Tibial artery (tissue), 4 donors: ENCODE measurements around the gene DECR2.
"Not testable (repeated sequence)": the region's sequence is repeated elsewhere in the genome, so short reads cannot be mapped to it uniquely, and the experiment has no call there.

ENCODE experiments used
- DNase-seq, 2 donors: peaks; one replicate each; pipeline ENCODE4 v3.0.0-alpha.2; 2019
- H3K27ac ChIP-seq, 2 donors: fragments of 200-600 bp; sonication (generic) in 1 of 2; 1 replicate in 1 of 2; 2 replicates in 1 of 2; pipeline ENCODE4 v1.5.1; 2018 to 2019; ENCODE audit warnings: mild to moderate bottlenecking in 1 of 2
- H3K27me3 ChIP-seq, 2 donors: fragments of 200-600 bp; sonication (generic) in 1 of 2; one replicate each; pipeline versions ENCODE4 v1.5.1 to v1.6.0; 2016 to 2019
- H3K36me3 ChIP-seq, 3 donors: fragments of 200-600 bp; sonication (generic) in 2 of 3; one replicate each; pipeline ENCODE4 v1.5.1; 2016 to 2019; ENCODE audit warnings: mild to moderate bottlenecking in 2 of 3
- H3K4me1 ChIP-seq, 4 donors: fragments of 200-600 bp; sonication (generic) in 2 of 4; 1 replicate in 3 of 4; 2 replicates in 1 of 4; pipeline ENCODE4 v1.5.1; 2016 to 2019
- H3K4me3 ChIP-seq, 2 donors: fragments of 200-600 bp; sonication (generic) in 1 of 2; 1 replicate in 1 of 2; 2 replicates in 1 of 2; pipeline ENCODE4 v1.5.1; 2018 to 2019; ENCODE audit warnings: mild to moderate bottlenecking in 2 of 2
- H3K9me3 ChIP-seq, 3 donors: fragments of 200-600 bp; sonication (generic) in 1 of 3; one replicate each; pipeline ENCODE4 v1.5.1; 2016 to 2019
- intact Hi-C: fragments of 100-400 bp; cut with DNase I; formaldehyde crosslinking; loops from one replicate; pipeline ENCODE4 v1.15.0; 2023; ENCODE audit warnings: low total_unique reads
- TF ChIP-seq, protein P1 (sequence below), 2 experiments: fragments of 200-600 bp in 1 of 2; fragments of 450-650 bp in 1 of 2; IDR thresholded peaks; one replicate each; pipeline ENCODE4 v1.5.1; 2017 to 2019; ENCODE audit warnings: antibody characterized with exemption in 2 of 2, mild to moderate bottlenecking in 1 of 2, moderate library complexity in 1 of 2

DECR2 gene

DNA sequence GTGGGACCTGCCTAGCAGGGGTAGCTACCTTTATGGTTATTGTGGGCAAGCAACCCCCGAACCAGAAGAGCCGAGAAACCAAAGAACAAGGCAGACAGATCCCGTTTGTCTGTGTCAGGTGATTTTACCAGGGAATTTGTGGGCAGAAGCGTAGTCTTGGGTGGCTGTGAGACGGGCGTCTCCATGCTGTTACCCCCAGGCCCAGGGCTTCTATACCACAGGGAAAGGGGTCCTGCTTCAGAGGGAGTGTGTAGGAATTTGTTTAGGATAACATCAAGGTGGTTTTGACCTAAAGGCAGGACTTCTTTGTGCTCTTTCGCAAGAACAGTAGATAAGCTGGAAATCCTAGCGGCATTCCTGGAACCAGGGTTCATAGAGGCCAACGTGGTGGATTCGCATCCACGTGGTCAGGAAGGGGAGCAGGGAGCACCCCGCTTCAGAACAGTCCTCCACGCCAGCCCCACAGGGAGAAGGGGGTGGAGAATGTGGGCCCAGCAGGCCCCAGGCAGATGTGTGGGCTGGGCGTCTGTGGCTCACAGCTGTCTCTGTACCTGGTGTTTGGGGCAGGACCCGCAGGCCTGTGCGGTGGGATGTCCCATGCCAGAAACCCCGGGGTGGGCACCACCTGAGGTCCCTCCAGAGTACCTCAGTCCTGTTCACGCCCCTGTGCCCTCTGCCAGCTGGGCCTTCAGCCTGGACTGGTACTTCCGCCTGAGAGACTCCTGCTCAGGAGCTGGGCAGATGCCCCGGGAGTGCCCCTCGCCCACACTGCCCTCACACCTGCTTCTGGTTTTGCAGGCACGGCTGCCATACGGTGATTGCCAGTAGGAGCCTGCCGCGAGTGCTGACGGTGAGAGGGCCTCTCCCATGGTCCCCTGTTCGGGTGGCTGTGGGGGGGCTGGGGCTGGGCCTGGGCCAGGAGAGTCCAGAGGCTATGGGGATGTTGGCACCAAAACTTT, 4.1 kb downstream of the DECR2 start:
- H3K27ac ChIP-seq = no peak overlapping the region
- no peak overlapping the region for H3K4me3 ChIP-seq
- H3K4me1 ChIP-seq = peaks cover 0 to 12% (median 5%) of the 10 kb centered on the region in 4 donors
- TF ChIP-seq, protein P1, sequence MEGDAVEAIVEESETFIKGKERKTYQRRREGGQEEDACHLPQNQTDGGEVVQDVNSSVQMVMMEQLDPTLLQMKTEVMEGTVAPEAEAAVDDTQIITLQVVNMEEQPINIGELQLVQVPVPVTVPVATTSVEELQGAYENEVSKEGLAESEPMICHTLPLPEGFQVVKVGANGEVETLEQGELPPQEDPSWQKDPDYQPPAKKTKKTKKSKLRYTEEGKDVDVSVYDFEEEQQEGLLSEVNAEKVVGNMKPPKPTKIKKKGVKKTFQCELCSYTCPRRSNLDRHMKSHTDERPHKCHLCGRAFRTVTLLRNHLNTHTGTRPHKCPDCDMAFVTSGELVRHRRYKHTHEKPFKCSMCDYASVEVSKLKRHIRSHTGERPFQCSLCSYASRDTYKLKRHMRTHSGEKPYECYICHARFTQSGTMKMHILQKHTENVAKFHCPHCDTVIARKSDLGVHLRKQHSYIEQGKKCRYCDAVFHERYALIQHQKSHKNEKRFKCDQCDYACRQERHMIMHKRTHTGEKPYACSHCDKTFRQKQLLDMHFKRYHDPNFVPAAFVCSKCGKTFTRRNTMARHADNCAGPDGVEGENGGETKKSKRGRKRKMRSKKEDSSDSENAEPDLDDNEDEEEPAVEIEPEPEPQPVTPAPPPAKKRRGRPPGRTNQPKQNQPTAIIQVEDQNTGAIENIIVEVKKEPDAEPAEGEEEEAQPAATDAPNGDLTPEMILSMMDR (IDR thresholded peaks at IDR 0.05) = no peak
- H3K27me3 ChIP-seq = no peaks in the 10 kb centered on the region
- H3K36me3 ChIP-seq = peaks cover 0 to 32% (median 5%) of the 10 kb centered on the region in 3 donors
- intact Hi-C loops = no loop called here
- DNase-seq = no peak
- H3K9me3 ChIP-seq = no peaks in the 10 kb centered on the region

DNA sequence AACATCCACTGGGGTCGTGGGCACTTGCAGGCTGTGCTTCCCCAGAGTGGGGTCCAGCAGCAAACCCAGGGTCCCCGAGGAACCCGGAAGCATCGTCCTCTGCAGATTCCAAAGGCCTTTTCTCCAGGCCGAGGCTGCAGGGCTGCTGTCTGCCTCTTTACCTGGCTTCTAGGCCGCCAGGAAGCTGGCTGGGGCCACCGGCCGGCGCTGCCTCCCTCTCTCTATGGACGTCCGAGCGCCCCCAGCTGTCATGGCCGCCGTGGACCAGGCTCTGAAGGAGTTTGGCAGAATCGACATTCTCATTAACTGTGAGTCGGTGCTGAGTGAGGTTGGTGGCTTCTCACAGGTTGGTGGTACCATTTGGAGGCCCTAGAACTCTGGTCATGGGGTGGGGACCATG, 5.6 kb downstream of the DECR2 start:
- no peaks in the 10 kb centered on the region for H3K27me3 ChIP-seq
- H3K4me1 ChIP-seq = peaks cover 0 to 6% (median 2%) of the 10 kb centered on the region in 4 donors
- H3K9me3 ChIP-seq = no peaks in the 10 kb centered on the region
- TF ChIP-seq, protein P1 (IDR thresholded peaks at IDR 0.05) = no peak
- no peak for DNase-seq
- H3K4me3 ChIP-seq = no peak overlapping the region
- H3K27ac ChIP-seq = no peak overlapping the region
- H3K36me3 ChIP-seq = peaks cover 10 to 46% (median 19%) of the 10 kb centered on the region in 3 donors
- intact Hi-C loops = no loop called here

DNA sequence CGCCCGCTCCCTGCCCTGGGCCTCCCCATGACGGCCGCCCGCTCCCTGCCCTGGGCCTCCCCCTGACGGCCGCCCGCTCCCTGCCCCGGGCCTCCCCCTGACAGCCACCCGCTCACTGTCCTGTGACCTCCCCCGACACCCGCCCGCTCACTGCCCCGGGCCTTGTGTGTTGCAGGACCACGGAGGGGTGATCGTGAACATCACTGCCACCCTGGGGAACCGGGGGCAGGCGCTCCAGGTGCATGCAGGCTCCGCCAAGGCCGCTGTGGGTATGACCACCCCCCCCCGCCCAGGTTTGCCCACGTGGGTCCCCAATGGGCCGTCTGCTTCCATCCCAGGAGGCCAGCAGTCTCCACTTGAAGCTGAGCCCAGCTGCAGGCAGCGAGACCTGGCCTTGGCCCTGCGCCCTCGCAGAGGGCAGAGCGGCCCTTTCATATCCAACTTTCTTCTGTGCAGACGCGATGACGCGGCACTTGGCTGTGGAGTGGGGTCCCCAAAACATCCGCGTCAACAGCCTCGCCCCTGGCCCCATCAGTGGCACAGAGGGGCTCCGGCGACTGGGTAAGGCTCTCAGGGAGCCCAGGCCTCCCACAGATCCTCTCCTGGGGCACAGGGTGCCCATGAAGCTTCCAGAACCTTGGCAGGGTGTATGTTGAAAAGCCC, 9.0 kb downstream of the DECR2 start:
- Histone ChIP-seq H3K4me3 (no peak overlapping the region), H3K4me1 (no peaks in the 10 kb centered on the region), H3K27ac (no peak overlapping the region), H3K36me3 (peaks cover 10 to 46% (median 19%) of the 10 kb centered on the region in 3 donors), H3K9me3 (no peaks in the 10 kb centered on the region), H3K27me3 (no peaks in the 10 kb centered on the region)
- no peak for DNase-seq
- intact Hi-C loops = no loop called here
- TF ChIP-seq, protein P1 (IDR thresholded peaks at IDR 0.05) = no peak

DNA sequence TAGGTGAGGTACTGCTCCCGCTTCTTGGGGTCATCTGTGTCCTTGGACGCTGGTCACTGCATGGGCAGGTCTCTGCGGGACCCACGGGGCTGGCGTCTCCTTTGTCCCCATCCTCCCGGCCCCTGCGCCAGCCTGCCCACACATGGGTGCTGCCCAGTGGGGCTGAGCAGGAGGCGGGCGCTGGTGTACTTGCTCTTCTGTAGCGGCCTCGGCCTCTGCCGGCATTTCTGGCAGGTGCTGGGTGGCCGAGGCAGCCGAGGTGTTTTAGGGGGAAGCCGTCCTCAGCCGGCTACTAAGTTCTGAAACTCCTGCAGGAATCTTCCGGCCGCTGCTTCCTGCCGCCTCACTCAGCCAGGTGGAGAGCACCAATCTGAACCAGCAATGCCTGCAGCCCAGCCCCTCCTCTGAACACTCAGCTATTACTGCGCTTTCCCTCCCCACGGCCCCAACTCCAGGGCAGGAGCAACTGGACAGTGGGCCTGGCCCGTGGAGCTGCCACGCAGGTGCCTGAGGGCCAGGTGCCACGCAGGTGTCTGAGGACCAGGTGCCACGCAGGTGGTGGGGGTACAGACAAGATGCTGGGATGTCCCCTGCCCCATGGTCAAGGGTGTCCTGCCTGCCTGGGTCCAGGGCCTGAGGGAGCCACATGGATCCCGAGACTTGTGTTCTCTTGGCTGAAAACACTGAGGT, 10.0 kb downstream of the DECR2 start:
- no peaks in the 10 kb centered on the region for H3K4me1 ChIP-seq
- H3K9me3 ChIP-seq = no peaks in the 10 kb centered on the region
- no peak for DNase-seq
- intact Hi-C loops = no loop called here
- no peaks in the 10 kb centered on the region for H3K27me3 ChIP-seq
- H3K27ac ChIP-seq = no peak overlapping the region
- TF ChIP-seq, protein P1 (IDR thresholded peaks at IDR 0.05) = no peak
- peaks cover 10 to 44% (median 19%) of the 10 kb centered on the region in 3 donors for H3K36me3 ChIP-seq
- no peak overlapping the region for H3K4me3 ChIP-seq

DNA sequence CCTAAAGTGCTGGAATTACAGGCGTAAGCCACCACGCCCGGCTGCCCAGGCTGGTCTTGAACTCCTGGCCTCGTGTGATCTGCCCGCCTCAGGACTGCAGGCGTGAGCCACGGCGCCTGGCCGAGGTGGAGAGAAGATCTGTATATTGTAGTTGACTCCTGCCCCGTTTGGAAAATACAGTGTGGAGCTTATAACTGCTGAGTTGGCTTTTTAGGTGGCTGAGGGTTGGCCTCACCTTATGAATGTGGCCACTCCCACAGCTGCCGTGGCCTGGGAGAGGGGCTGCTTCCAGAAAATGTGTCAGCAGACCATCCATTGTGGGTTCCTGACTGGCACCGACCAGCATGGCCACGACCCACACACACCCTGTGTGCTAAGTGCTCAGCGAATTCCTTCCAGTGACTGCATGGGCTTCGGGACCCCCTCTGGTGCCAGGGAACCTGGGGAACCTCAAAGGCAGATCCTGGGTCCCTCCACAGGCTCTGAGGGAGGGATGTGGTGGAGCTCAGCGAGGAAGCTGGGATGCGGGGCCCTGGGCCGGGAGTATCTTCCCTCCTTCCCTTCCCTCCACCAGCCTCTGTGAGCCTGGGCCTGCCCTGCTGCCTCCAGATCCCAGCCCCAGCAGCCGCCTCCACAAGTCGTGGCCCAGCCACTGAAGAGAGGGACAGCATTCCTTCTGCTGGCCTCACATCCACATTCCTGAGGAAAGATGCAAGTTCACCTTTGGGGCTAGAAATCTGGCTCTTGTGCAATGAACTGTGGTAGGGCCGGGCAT, 12.9 kb downstream of the DECR2 start:
- Histone ChIP-seq H3K27me3 (no peaks in the 10 kb centered on the region), H3K9me3 (no peaks in the 10 kb centered on the region), H3K4me1 (no peaks in the 10 kb centered on the region), H3K27ac (no peak overlapping the region), H3K4me3 (no peak overlapping the region), H3K36me3 (peaks cover 10 to 27% (median 18%) of the 10 kb centered on the region in 3 donors)
- TF ChIP-seq, protein P1 (IDR thresholded peaks at IDR 0.05) = no peak
- intact Hi-C loops = no loop called here
- DNase-seq = no peak

DNA sequence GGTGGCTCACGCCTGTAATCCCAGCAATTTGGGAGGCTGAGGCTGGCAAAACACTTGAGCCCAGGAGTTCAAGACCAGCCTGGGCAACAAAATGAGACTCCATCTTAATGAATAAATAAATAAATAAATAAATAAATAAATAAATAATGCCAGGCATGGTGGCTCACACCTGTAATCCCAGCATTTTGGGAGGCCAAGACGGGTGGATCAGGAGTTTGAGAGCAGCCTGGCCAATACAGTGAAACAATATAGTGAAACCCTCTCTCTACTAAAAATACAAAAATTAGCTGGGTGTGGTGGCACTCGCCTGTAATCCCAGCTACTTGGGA, 13.4 kb downstream of the DECR2 start:
- H3K36me3 ChIP-seq = peaks cover 10 to 21% (median 15%) of the 10 kb centered on the region in 3 donors
- DNase-seq, H3K27ac ChIP-seq, intact Hi-C loops, H3K4me1 ChIP-seq, H3K9me3 ChIP-seq, H3K27me3 ChIP-seq, H3K4me3 ChIP-seq: not testable (repeated sequence)

DNA sequence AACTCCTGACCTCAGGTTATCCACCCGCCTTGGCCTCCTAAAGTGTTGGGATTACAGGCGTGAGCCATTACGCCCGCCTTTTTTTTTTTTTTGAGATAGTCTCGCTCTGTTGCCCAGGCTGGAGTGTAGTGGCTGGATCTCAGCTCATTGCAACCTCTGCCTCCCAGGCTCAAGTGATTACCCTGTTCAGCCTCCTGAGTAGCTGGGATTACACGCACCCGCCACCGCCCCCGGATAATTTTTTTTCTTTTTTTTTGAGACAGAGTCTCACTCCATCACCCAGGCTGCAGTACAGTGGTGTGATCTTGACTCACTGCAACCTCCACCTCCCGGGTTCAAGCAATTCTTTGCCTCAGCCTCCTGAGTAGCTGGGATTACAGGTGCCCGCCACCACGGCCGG, 20.5 kb downstream of the DECR2 start:
- intact Hi-C loops, H3K27ac ChIP-seq, H3K9me3 ChIP-seq, DNase-seq, H3K27me3 ChIP-seq, H3K36me3 ChIP-seq, H3K4me3 ChIP-seq: not testable (repeated sequence)
- peaks cover 0 to 27% (median 21%) of the 10 kb centered on the region in 4 donors for H3K4me1 ChIP-seq
